Endothelial cell of umbilical vein (primary cell): Measurements from ENCODE around the gene MRPS26. TPM values are rescaled to one million over a fixed set of nuclear protein-coding genes. Genes with fewer than 3 reads are reported as not detected.

ENCODE experiments used
- BruUV-seq: library from RNA; stranded (reverse); fragments of 400-500 nt; replicated peaks from 2 replicates; lab custom pipeline; 2021; lab: Mats Ljungman, UMichigan
- CTCF ChIA-PET: fragments of 300-600, 350-600 bp; sonication (Branson Sonifier 250); formaldehyde crosslinking; loops from one replicate; lab custom pipeline; 2021; ENCODE audit warnings: antibody characterized with exemption, inconsistent platforms; lab: Charles Lee
- POLR2A ChIA-PET: fragments of 300-600, 350-600 bp; sonication (Branson Sonifier 250); formaldehyde crosslinking; loops from one replicate; lab custom pipeline; 2021; ENCODE audit warnings: antibody characterized with exemption, inconsistent platforms; lab: Charles Lee
- DNase-seq: peaks from one replicate; pipeline ENCODE4 v3.0.0-alpha.2; 2011; ENCODE audit warnings: low read depth, low spot score
- FAIRE-seq: peaks from 2 replicates; lab custom pipeline; 2011; peaks lifted over from hg19 to GRCh38; lab: Jason Lieb, UNC
- H2AFZ ChIP-seq: 2 replicates; pipeline ENCODE4 v1.6.0; 2012; ENCODE audit warnings: low read depth, low read length, control low read depth, inconsistent platforms
- H3K27ac ChIP-seq: 2 replicates; pipeline ENCODE4 v1.5.1; 2011; ENCODE audit warnings: low read depth, mild to moderate bottlenecking, control low read depth, low read length, moderate library complexity; ENCODE audit not compliant: insufficient read depth
- H3K27me3 ChIP-seq, 2 experiments: 2 replicates each; pipeline versions ENCODE4 v1.6.0 to v1.6.1; 2011; ENCODE audit warnings: low read length in 2 of 2, mixed read lengths in 1 of 2; ENCODE audit not compliant: control insufficient read depth in 2 of 2, insufficient read depth in 2 of 2
- H3K36me3 ChIP-seq, 2 experiments: 2 replicates in 1 of 2; 3 replicates in 1 of 2; pipeline ENCODE4 v1.5.1; 2011; ENCODE audit warnings: low read length in 2 of 2, mild to moderate bottlenecking in 1 of 2, moderate library complexity in 1 of 2; ENCODE audit not compliant: control insufficient read depth in 2 of 2, insufficient read depth in 2 of 2; ENCODE audit errors: extremely low read depth in 1 of 2
- H3K4me1 ChIP-seq: 3 replicates; pipeline ENCODE4 v1.5.1; 2011; ENCODE audit warnings: mild to moderate bottlenecking, low read length; ENCODE audit not compliant: control insufficient read depth, insufficient read depth; ENCODE audit errors: extremely low read depth
- H3K4me2 ChIP-seq: 2 replicates; pipeline ENCODE4 v1.6.1; 2011; ENCODE audit warnings: low read length, control low read depth, mixed read lengths; ENCODE audit not compliant: insufficient read depth
- H3K4me3 ChIP-seq, 3 experiments: fragments of 200-600 bp in 1 of 3; sonication (generic), shearing (Covaris generic) in 1 of 3; replicated peaks in 1 of 3; 2 replicates each; pipeline ENCODE4 v1.5.1; 2011 to 2016; ENCODE audit warnings: control low read depth in 3 of 3, low read length in 3 of 3, mild to moderate bottlenecking in 2 of 3, inconsistent platforms in 1 of 3, low read depth in 1 of 3, moderate library complexity in 1 of 3; ENCODE audit not compliant: insufficient read depth in 1 of 3
- H3K79me2 ChIP-seq: 2 replicates; pipeline ENCODE4 v1.6.0; 2012; ENCODE audit warnings: low read length, inconsistent platforms; ENCODE audit not compliant: control insufficient read depth, insufficient read depth
- H3K9ac ChIP-seq: replicated peaks from 2 replicates; pipeline ENCODE3; 2011; ENCODE audit warnings: low read length, control low read depth; ENCODE audit not compliant: insufficient read depth; ENCODE audit errors: extremely low read depth
- H3K9me1 ChIP-seq: replicated peaks from 3 replicates; pipeline ENCODE4 v1.6.0; 2011; ENCODE audit warnings: mild to moderate bottlenecking, low read length; ENCODE audit not compliant: control insufficient read depth, insufficient read depth; ENCODE audit errors: extremely low read depth
- H3K9me3 ChIP-seq: replicated peaks from 2 replicates; pipeline ENCODE4 v1.5.1; 2012; ENCODE audit warnings: low read length, inconsistent platforms; ENCODE audit not compliant: control insufficient read depth, insufficient read depth
- H4K20me1 ChIP-seq: replicated peaks from 2 replicates; pipeline ENCODE3; 2011; ENCODE audit warnings: mild to moderate bottlenecking, low read length; ENCODE audit not compliant: control insufficient read depth, insufficient read depth; ENCODE audit errors: extremely low read depth
- EZH2 ChIP-seq: IDR thresholded peaks from 2 replicates; pipeline ENCODE4 v1.6.1; 2012; ENCODE audit warnings: borderline replicate concordance, low read depth, mild to moderate bottlenecking, moderate library complexity, low read length, inconsistent platforms; ENCODE audit not compliant: severe bottlenecking
- FOS ChIP-seq: IDR thresholded peaks from 2 replicates; pipeline ENCODE4 v1.6.1; 2011; ENCODE audit warnings: mild to moderate bottlenecking, low read length, moderate library complexity, borderline replicate concordance; ENCODE audit not compliant: insufficient read depth
- GATA2 ChIP-seq: IDR thresholded peaks from 2 replicates; pipeline ENCODE4 v1.7.0; 2011; ENCODE audit warnings: low read depth, mild to moderate bottlenecking, moderate library complexity, mixed read lengths, low read length; ENCODE audit not compliant: insufficient read length, insufficient read depth
- JUN ChIP-seq: IDR thresholded peaks from 2 replicates; pipeline ENCODE4 v1.6.1; 2011; ENCODE audit warnings: borderline replicate concordance, low read depth; ENCODE audit not compliant: insufficient read length, insufficient read depth
- MAX ChIP-seq: IDR thresholded peaks from 2 replicates; pipeline ENCODE4 v1.6.1; 2011; ENCODE audit not compliant: insufficient read depth, insufficient read length
- MYC ChIP-seq: IDR thresholded peaks from one replicate; pipeline ENCODE4 v1.6.1; 2011; ENCODE audit warnings: mild to moderate bottlenecking, low read depth, low read length
- POLR2A ChIP-seq: IDR thresholded peaks from 2 replicates; pipeline ENCODE4 v1.6.1; 2012; ENCODE audit warnings: low read depth, mild to moderate bottlenecking, control low read depth, low read length
- POLR2AphosphoS5 ChIP-seq: IDR thresholded peaks from 2 replicates; pipeline ENCODE4 v1.6.1; 2012; ENCODE audit warnings: low read depth, mild to moderate bottlenecking, control low read depth, low read length, moderate library complexity; ENCODE audit not compliant: insufficient read depth
- dilution Hi-C: fragments of 300-500 bp; cut with MboI; formaldehyde crosslinking; loops from one replicate; pipeline ENCODE4 v1.15.0; 2019; ENCODE audit warnings: low sequenced_read_pairs; ENCODE audit not compliant: extremely low pct_ligation_motif_present
- intact Hi-C: fragments of 100-400 bp; cut with micrococcal nuclease; formaldehyde crosslinking; loops from one replicate; pipeline ENCODE4 v1.10.0; 2022
- polyA plus RNA-seq, 4 experiments: library from polyadenylated mRNA; depleted of rRNA in 3 of 4; stranded (reverse) in 3 of 4; unstranded in 1 of 4; fragments of >200 nt; gene quantifications; 2 replicates each; pipeline versions ENCODE4 v1.2.1 to v1.2.3, GENCODE V29; 2011 to 2012; ENCODE audit warnings: missing spikeins in 1 of 4
- total RNA-seq: library from RNA; stranded (reverse); gene quantifications from 2 replicates; pipeline ENCODE4 v1.2.3, GENCODE V29; 2021
- TF ChIP-seq, protein P1 (sequence below), 2 donors: IDR thresholded peaks; 1 replicate in 1 of 2; 2 replicates in 1 of 2; pipeline ENCODE4 v1.5.1; 2011; ENCODE audit warnings: low read length in 2 of 2, mild to moderate bottlenecking in 2 of 2, moderate library complexity in 2 of 2, control low read depth in 1 of 2, inconsistent platforms in 1 of 2, low read depth in 1 of 2; ENCODE audit not compliant: insufficient read depth in 1 of 2; ENCODE audit errors: extremely low read depth in 1 of 2

The MRPS26 gene
- total and polyA plus RNA-seq, 2 donors (not counting 3 experiments of a cell fraction or from before 2014, with no cell fraction given) = 41.0 to 43.9 TPM

GRCh38 chr20:3084986-3085360 is 39.1 kb downstream of the MRPS26 start:
- FAIRE-seq (no peak), DNase-seq (no peak)
- ChIA-PET CTCF (no interaction called here), POLR2A (no interaction called here)
- H3K27me3 ChIP-seq = peaks cover 28 to 34% of the 10 kb centered on the region in 2 experiments
- H3K4me3 ChIP-seq = no peak overlapping the region
- no peaks in the 10 kb centered on the region for H3K36me3 ChIP-seq
- no peaks in the 10 kb centered on the region for H3K9me3 ChIP-seq
- no peak for TF ChIP-seq EZH2
- TF ChIP-seq POLR2A = no peak
- no peak for TF ChIP-seq MAX
- TF ChIP-seq POLR2AphosphoS5 = no peak
- TF ChIP-seq FOS = no peak
- TF ChIP-seq GATA2 = no peak
- TF ChIP-seq JUN = no peak
- no peak for TF ChIP-seq MYC
- TF ChIP-seq, protein P1, sequence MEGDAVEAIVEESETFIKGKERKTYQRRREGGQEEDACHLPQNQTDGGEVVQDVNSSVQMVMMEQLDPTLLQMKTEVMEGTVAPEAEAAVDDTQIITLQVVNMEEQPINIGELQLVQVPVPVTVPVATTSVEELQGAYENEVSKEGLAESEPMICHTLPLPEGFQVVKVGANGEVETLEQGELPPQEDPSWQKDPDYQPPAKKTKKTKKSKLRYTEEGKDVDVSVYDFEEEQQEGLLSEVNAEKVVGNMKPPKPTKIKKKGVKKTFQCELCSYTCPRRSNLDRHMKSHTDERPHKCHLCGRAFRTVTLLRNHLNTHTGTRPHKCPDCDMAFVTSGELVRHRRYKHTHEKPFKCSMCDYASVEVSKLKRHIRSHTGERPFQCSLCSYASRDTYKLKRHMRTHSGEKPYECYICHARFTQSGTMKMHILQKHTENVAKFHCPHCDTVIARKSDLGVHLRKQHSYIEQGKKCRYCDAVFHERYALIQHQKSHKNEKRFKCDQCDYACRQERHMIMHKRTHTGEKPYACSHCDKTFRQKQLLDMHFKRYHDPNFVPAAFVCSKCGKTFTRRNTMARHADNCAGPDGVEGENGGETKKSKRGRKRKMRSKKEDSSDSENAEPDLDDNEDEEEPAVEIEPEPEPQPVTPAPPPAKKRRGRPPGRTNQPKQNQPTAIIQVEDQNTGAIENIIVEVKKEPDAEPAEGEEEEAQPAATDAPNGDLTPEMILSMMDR (IDR thresholded peaks at IDR 0.05; ENCODE audit: extremely low read depth in 1 of 2, insufficient read depth in 1 of 2, low read depth in 1 of 2, low read length in 2 of 2) = no peak
- intact Hi-C loops = no loop called here
- peaks cover 2% of the 10 kb centered on the region for H3K4me1 ChIP-seq
- H2AFZ ChIP-seq = no peak overlapping the region
- H3K9ac ChIP-seq = no peak overlapping the region
- no peak overlapping the region for H3K4me2 ChIP-seq
- no peak overlapping the region for H3K27ac ChIP-seq
- dilution Hi-C loops = no loop called here
- no peaks in the 10 kb centered on the region for H4K20me1 ChIP-seq
- no peaks in the 10 kb centered on the region for H3K9me1 ChIP-seq
- no peaks in the 10 kb centered on the region for H3K79me2 ChIP-seq
- no TSS peak for BruUV-seq
